GM12878 (cell line): ENCODE data around the gene EFHC1.

Experiments
- CREB1 ChIP-seq: IDR thresholded peaks from 2 replicates; pipeline ENCODE4 v1.6.1; 2012; ENCODE audit warnings: low read depth, mild to moderate bottlenecking, inconsistent platforms
- POLR2AphosphoS5 ChIP-seq: IDR thresholded peaks from 2 replicates; pipeline ENCODE4 v1.6.1; 2011; ENCODE audit warnings: mild to moderate bottlenecking, low read length, inconsistent platforms
- SUZ12 ChIP-seq: fragments of 200-600 bp; sonication (generic); IDR thresholded peaks from one replicate; pipeline ENCODE4 v1.6.1; 2018; ENCODE audit warnings: antibody characterized with exemption, mild to moderate bottlenecking; ENCODE audit not compliant: unreplicated experiment
- TF ChIP-seq, protein P1 (sequence below): IDR thresholded peaks from 2 replicates; pipeline ENCODE4 v1.6.1; 2011; ENCODE audit warnings: mild to moderate bottlenecking, low read depth, low read length, moderate library complexity; ENCODE audit not compliant: insufficient replicate concordance

DNA sequence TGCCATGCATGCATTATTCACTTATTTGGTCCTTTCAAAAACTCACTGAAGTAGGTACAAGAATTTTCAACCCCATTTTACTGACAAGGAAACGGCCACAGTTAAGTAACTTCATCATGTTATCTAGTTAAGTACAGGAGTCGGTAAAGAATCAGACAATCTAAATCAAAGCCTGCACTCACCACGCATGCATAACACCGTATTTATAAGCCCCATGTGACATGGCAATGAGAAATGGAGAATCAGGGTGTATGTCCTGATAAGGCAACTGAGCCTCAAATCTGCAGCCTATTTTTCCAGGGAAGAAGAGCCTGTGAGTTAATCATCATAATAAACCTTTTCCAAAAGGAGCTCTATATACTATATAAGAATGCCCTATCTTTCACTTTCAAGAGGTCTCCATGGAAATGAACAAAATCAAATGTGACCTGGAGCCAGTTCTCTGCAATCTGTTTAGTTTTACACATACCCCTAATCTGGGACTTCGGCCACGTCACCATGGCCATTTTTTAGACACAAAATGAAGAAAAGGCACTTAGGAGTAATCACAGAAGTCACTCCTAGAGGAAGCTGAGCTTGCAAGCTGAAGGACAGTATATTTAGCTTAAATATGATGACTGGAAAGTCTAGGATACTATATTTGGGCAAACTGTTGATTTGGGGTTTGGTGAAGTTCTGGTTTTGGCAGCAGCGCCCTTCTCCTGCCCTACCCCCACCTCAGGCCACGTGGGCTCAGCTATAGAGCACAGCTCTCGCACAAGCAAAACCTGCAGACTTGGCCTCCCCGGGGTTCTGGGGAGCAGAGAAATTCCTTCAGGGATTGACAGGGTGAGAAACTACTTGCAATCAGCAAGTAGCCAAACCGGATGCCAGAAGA, 137.5 kb downstream of the EFHC1 start:
- TF ChIP-seq CREB1 (no peak), POLR2AphosphoS5 (no peak), SUZ12 (no peak)
- TF ChIP-seq, protein P1, sequence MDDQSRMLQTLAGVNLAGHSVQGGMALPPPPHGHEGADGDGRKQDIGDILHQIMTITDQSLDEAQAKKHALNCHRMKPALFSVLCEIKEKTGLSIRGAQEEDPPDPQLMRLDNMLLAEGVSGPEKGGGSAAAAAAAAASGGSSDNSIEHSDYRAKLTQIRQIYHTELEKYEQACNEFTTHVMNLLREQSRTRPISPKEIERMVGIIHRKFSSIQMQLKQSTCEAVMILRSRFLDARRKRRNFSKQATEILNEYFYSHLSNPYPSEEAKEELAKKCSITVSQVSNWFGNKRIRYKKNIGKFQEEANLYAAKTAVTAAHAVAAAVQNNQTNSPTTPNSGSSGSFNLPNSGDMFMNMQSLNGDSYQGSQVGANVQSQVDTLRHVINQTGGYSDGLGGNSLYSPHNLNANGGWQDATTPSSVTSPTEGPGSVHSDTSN = no peak
